Activated T-cell treated with anti-CD3 and anti-CD28 coated beads for 48 hours (primary cell): ENCODE measurements around the gene GCNT4.

Experiments used
- DNase-seq: peaks from one replicate; pipeline ENCODE4 v3.0.0-alpha.2; 2020; ENCODE audit warnings: low read depth

GCNT4 gene

GRCh38 chr5:75050415-75050814, 1.9 kb downstream of the GCNT4 start:
- peak; percentile 13 for DNase-seq

GRCh38 chr5:75049456-75050351, 2.7 kb downstream of the GCNT4 start:
- peak; percentile 49 for DNase-seq

- DNase-seq: no peak
Measured at GRCh38 chr5:75048457-75048953, 3.9 kb downstream of the GCNT4 start.

- DNase-seq: no peak
Measured at GRCh38 chr5:75047356-75047755, 5.0 kb downstream of the GCNT4 start.

GRCh38 chr5:75046366-75047142, 5.8 kb downstream of the GCNT4 start:
- no peak for DNase-seq

DNA sequence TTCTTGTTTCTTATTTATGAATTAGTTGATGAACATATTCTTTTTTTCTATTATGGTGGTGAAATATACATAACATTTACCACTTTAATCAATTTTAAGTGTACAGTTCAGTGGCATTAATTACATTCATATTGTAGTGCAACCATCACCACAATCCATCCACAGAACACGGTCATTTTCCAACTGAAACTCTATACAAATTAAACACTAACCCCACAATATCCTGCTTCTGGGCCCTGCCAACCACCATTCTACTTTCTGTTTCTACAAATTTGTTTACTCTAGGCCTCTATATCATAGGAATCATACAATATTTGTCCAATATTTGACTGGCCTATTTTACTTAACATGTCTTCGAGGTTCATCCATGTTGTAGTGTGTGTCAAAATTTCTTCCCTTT, 7.3 kb downstream of the GCNT4 start:
- DNase-seq: no peak

GRCh38 chr5:75044406-75044805, 8.0 kb downstream of the GCNT4 start:
- DNase-seq: no peak

DNA sequence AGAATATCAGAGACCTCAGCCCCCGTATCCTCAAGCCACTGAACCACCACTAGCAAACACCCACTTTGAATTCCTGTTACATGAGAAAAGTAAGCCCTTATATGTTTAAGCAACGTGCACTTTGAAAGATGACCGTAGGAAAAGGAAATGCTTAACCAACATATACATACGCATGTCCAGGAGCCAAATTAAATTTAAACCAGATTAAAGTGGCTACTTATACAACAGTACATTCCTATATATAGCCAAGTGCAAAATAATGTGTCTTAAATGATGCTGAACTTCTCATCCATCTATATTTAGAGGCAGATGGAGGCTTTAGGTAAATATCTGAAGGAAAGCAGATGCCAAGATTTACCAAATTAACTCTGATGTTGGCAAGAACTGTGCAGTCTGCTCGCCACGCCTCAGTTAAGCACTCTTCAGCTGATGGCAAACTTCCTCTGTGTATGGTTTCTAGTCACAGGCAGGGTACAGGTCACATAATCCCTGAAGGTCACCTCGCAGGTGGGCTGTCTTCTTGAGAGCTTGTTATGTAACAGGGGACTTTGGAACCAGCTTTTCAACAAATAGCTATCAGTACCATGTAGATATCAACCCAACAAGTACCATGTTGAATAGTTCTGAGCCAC, 8.6 kb downstream of the GCNT4 start:
- DNase-seq: no peak

DNA sequence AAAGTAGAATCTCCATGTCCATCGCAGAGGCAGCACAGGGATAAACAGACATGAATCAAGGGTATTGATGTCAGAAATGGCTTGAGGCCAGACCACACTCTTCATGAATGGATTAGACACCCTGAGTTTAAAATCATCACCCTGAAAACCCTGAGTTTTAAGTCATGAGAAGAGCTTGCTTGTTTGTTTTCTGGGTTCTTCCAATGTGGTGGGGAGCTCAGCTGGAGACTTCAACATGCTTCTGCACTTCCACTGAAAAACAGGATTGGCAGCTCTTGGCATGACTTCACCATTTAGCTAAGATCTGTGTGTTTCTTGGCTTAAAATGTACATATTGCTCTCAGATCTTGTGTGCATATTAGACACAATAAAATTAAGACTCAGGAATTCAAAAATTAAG, 9.8 kb downstream of the GCNT4 start:
- no peak for DNase-seq

DNA sequence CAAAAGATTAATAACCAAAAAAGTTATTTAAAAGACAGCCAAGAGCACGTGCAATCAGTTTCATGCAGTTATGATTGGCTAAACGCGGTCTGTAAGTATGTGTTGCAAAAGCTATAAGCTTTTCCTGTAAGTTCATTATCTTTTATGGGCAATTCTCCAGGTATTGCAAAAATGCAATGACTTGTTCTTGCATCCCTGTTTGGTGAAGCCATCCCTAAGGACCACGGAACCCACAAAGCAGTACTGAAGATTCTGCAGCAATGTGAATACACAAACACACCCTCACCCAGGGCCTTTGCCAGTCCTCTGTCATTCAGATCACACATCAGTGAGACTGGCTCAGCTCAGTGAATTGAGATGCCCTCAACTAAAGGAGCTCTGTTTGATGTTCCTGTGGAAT, 11.4 kb downstream of the GCNT4 start:
- no peak for DNase-seq

DNA sequence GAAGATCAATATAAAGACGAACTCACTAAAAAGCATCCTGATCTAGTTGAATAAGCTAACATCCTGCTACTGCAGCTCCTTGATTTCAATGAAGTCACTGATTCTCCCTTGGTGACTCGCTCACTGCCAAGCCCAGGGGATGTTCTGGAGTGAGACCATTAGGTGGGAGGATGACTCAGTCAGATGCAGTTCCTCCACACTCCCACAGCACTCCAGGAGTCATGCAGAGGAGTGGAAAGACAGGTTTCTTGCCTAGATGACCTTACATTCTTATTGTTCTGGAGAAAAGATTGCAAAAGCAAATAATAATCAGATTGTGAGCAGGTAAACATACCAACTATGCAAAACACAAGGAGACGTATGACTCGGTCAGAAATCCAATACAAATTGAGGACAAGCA, 15.3 kb downstream of the GCNT4 start:
- peak; percentile 24 for DNase-seq

- DNase-seq: no peak
Measured at GRCh38 chr5:75034137-75034739, 18.1 kb downstream of the GCNT4 start.

DNA sequence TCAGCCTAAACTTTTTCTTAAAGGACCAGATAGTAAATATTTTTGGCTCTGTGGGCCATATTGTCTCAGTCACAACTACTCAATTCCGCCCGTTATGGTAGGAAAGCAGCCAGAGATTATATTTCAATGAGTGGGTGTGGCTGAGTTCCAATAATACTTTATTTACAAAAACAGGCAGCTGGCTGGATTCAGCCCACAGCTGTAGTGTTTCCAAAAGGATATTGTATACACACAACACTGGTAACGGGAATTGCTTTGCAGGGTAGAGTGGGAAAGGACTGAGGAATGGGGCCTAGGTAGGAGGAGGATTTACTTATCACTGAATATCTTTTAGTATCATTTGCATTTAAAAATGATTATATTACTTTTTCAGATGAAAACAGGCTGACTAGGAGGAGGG, 21.0 kb downstream of the GCNT4 start:
- no peak for DNase-seq

GRCh38 chr5:75028090-75028489, 24.3 kb downstream of the GCNT4 start:
- DNase-seq: no peak

- DNase-seq: no peak
Measured at GRCh38 chr5:75023368-75024159, 28.8 kb downstream of the GCNT4 start.

GRCh38 chr5:75021800-75022199, 30.6 kb downstream of the GCNT4 start:
- no peak for DNase-seq

GRCh38 chr5:75021219-75021618, 31.1 kb downstream of the GCNT4 start:
- DNase-seq: no peak

GRCh38 chr5:75020016-75020656, 32.2 kb downstream of the GCNT4 start:
- no peak for DNase-seq

DNA sequence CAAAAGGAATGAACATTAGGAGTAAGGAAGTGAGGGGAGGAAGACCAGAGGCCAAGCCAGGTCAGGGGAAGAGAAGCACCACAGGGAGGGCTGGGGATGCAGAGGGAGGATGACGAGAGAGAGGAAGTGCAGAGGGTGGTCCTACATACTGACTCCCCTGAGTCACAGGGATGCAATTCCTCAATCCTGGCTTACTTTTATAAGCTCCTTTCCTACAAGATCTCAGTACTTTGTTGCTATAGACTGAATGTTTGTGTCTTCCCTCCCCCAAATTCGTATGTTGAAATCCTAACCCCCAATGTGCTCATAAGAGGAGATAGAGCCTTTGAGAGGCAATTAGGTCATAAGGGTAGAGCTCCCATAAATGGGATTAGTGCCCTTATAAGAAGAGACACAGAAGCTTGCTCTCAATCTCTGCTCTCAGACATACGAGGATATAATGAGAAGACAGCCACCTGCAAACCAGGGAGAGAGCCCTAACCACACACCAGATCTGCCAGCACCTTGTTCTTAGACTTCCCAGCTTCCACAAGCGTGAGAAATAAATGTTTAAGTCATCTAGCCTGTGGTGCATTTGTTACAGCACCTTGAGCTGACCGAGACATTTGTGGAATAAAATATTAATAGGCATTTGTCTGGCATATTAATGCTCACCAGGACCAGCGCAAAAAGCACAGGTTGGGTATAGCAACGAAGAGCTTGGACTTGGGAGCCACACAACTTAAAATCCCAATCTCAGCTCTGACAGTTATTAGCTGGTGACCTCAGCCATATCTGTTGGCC, 33.4 kb downstream of the GCNT4 start:
- DNase-seq: no peak

GRCh38 chr5:75017971-75018370, 34.4 kb downstream of the GCNT4 start:
- DNase-seq: no peak
